ENCODE data around the gene PRSS33.

PRSS33 gene

GRCh38 chr16:2821487-2822157, 34.3 kb upstream of the PRSS33 start:
- no peak for TF ChIP-seq CTCF (IDR thresholded peaks at IDR 0.05; ENCODE audit: borderline replicate concordance, insufficient read depth, low read depth, low read length)
- no peak overlapping the region for H3K4me3 ChIP-seq (ENCODE audit: low read depth, low read length)

- H3K4me3 ChIP-seq (ENCODE audit: low read depth, low read length): no peak overlapping the region
- no peak for TF ChIP-seq CTCF (IDR thresholded peaks at IDR 0.05; ENCODE audit: borderline replicate concordance, insufficient read depth, low read depth, low read length)
Observed at GRCh38 chr16:2820836-2821486, 33.6 kb upstream of the PRSS33 start.

GRCh38 chr16:2819939-2820835, 32.8 kb upstream of the PRSS33 start:
- H3K4me3 ChIP-seq (ENCODE audit: low read depth, low read length): no peak overlapping the region
- no peak for TF ChIP-seq CTCF (IDR thresholded peaks at IDR 0.05; ENCODE audit: borderline replicate concordance, insufficient read depth, low read depth, low read length)

GRCh38 chr16:2819179-2819938, 32.0 kb upstream of the PRSS33 start:
- no peak overlapping the region for H3K4me3 ChIP-seq (ENCODE audit: low read depth, low read length)

GRCh38 chr16:2818272-2818876, 31.0 kb upstream of the PRSS33 start:
- no peak for TF ChIP-seq CTCF (IDR thresholded peaks at IDR 0.05; ENCODE audit: borderline replicate concordance, insufficient read depth, low read depth, low read length)
- H3K4me3 ChIP-seq (ENCODE audit: low read depth, low read length): no peak overlapping the region

More at GRCh38 chr16:2819179-2819938, 32.0 kb upstream of the PRSS33 start:
- no peak for TF ChIP-seq CTCF (IDR thresholded peaks at IDR 0.05; ENCODE audit: borderline replicate concordance, insufficient read depth, low read depth, low read length)

All from GM12875 (cell line).